Measurements from ENCODE around the gene CCDC159.
"Not testable (repeated sequence)": the region's sequence is repeated elsewhere in the genome, so short reads cannot be mapped to it uniquely, and the experiment has no call there.

CCDC159 gene

GRCh38 chr19:11338569-11339253, 7.6 kb upstream of the CCDC159 start:
- no peak for DNase-seq

- DNase-seq = peak; percentile 84
These were observed 6.8 kb upstream of the CCDC159 start, which contains the start of gene RAB3D for GRCh38 chr19:11339254-11340098. RAB3D (minus strand) TSS chr19:11339657; CDS start chr19:11337399, 2,258 bp downstream.

- DNase-seq = not testable (repeated sequence)
These were observed 6.2 kb upstream of the CCDC159 start for GRCh38 chr19:11340099-11340467.

- DNase-seq = no peak
These were observed 3.9 kb upstream of the CCDC159 start for GRCh38 chr19:11342429-11342828.

GRCh38 chr19:11345122-11345803, 1.1 kb upstream of the CCDC159 start:
- no peak for DNase-seq

- no peak for DNase-seq
These were observed 1.3 kb downstream of the CCDC159 start for GRCh38 chr19:11347546-11348039.

- no peak for DNase-seq
These were observed 2.9 kb downstream of the CCDC159 start for GRCh38 chr19:11349171-11349570.

GRCh38 chr19:11354102-11354501, 7.8 kb downstream of the CCDC159 start:
- DNase-seq = not testable (repeated sequence)

- DNase-seq = peak; percentile 90
These were observed 9.1 kb downstream of the CCDC159 start, which contains the start of gene PLPPR2 for GRCh38 chr19:11355160-11356073. PLPPR2 (plus strand) TSS chr19:11355432; CDS start chr19:11357674, 2,242 bp downstream.

- no peak for DNase-seq
These were observed 9.7 kb downstream of the CCDC159 start for GRCh38 chr19:11356074-11356397.

GRCh38 chr19:11356676-11357550, 10.6 kb downstream of the CCDC159 start:
- DNase-seq = no peak

- no peak for DNase-seq
These were observed 13.1 kb downstream of the CCDC159 start for GRCh38 chr19:11359421-11359820.

- no peak for DNase-seq
These were observed 14.9 kb downstream of the CCDC159 start for GRCh38 chr19:11361037-11361770.

GRCh38 chr19:11361771-11362731, 15.7 kb downstream of the CCDC159 start:
- DNase-seq = no peak

GRCh38 chr19:11363881-11364280, 17.6 kb downstream of the CCDC159 start:
- no peak for DNase-seq

GRCh38 chr19:11364296-11364904, 18.1 kb downstream of the CCDC159 start:
- DNase-seq = no peak

- no peak for DNase-seq
These were observed 18.6 kb downstream of the CCDC159 start for GRCh38 chr19:11364935-11365334.

GRCh38 chr19:11365557-11366117, 19.3 kb downstream of the CCDC159 start:
- DNase-seq = no peak

Measured in CD4-positive, alpha-beta T cell treated with Interleukin-12 subunit alpha and Interleukin-12 subunit beta, for 1 hour (primary cell).